Gastroesophageal sphincter (tissue), 3 donors: ENCODE measurements around the gene ZNF579.

ENCODE experiments used
- POLR2A ChIP-seq, 2 donors: fragments of 450-650 bp; IDR thresholded peaks; one replicate each; pipeline ENCODE4 v1.6.1; 2017; ENCODE audit warnings: antibody characterized with exemption in 2 of 2, mild to moderate bottlenecking in 2 of 2, moderate library complexity in 1 of 2
- POLR2AphosphoS5 ChIP-seq: sonication (generic); formaldehyde crosslinking; IDR thresholded peaks from one replicate; pipeline ENCODE4 v1.6.1; 2017; ENCODE audit warnings: antibody characterized with exemption
- TF ChIP-seq, protein P1 (sequence below), 4 experiments: fragments of 200-600 bp in 2 of 4; fragments of 450-650 bp in 2 of 4; sonication (generic) in 1 of 4; IDR thresholded peaks; one replicate each; pipeline ENCODE4 v1.5.1; 2017 to 2019; ENCODE audit warnings: antibody characterized with exemption in 4 of 4, mild to moderate bottlenecking in 2 of 4, moderate library complexity in 2 of 4

DNA sequence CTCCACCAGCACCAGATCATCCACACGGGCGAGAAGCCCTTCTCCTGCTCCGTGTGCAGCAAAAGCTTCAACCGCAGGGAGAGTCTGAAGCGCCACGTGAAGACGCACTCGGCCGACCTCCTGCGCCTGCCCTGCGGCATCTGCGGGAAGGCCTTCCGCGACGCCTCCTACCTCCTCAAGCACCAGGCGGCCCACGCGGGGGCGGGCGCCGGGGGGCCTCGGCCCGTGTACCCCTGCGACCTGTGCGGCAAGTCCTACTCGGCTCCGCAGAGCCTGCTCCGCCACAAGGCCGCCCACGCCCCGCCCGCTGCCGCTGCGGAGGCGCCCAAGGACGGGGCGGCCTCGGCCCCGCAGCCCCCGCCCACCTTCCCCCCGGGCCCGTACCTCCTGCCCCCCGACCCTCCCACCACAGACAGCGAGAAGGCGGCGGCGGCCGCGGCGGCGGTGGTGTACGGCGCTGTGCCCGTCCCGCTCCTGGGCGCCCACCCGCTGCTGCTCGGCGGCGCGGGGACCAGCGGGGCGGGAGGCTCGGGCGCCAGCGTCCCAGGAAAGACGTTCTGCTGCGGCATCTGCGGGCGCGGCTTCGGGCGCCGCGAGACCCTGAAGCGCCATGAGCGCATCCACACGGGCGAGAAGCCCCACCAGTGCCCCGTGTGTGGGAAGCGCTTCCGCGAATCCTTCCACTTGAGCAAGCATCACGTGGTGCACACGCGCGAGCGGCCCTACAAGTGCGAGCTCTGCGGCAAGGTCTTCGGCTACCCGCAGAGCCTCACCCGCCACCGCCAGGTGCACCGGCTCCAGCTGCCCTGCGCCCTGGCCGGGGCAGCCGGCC lies 34.3 kb upstream of the ZNF579 start:
- TF ChIP-seq POLR2A (IDR thresholded peaks at IDR 0.05): no peak
- no peak for TF ChIP-seq POLR2AphosphoS5
- TF ChIP-seq, protein P1, sequence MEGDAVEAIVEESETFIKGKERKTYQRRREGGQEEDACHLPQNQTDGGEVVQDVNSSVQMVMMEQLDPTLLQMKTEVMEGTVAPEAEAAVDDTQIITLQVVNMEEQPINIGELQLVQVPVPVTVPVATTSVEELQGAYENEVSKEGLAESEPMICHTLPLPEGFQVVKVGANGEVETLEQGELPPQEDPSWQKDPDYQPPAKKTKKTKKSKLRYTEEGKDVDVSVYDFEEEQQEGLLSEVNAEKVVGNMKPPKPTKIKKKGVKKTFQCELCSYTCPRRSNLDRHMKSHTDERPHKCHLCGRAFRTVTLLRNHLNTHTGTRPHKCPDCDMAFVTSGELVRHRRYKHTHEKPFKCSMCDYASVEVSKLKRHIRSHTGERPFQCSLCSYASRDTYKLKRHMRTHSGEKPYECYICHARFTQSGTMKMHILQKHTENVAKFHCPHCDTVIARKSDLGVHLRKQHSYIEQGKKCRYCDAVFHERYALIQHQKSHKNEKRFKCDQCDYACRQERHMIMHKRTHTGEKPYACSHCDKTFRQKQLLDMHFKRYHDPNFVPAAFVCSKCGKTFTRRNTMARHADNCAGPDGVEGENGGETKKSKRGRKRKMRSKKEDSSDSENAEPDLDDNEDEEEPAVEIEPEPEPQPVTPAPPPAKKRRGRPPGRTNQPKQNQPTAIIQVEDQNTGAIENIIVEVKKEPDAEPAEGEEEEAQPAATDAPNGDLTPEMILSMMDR (IDR thresholded peaks at IDR 0.05): no peak
